WERI-Rb-1 (cell line): Measurements from ENCODE around the gene MSANTD3.
A peak's percentile ranks its signal among the peaks of the same experiment; 100 is the strongest.
"Not testable (repeated sequence)": the region's sequence is repeated elsewhere in the genome, so short reads cannot be mapped to it uniquely, and the experiment has no call there.

Experiments
- DNase-seq: peaks from one replicate; pipeline ENCODE4 v3.0.0-alpha.2; 2020
- H3K27ac ChIP-seq: fragments of 250-450 bp; sonication (Bioruptor Pico); 2 replicates; pipeline ENCODE4 v1.5.1; 2020; ENCODE audit warnings: mild to moderate bottlenecking, moderate library complexity
- H3K27me3 ChIP-seq: fragments of 250-450 bp; sonication (Bioruptor Pico); 2 replicates; pipeline ENCODE4 v1.5.1; 2021; ENCODE audit warnings: mild to moderate bottlenecking, low read depth, moderate library complexity; ENCODE audit not compliant: insufficient read depth, severe bottlenecking
- H3K36me3 ChIP-seq: fragments of 250-450 bp; sonication (Bioruptor Pico); 2 replicates; pipeline ENCODE4 v1.5.1; 2020; ENCODE audit warnings: mild to moderate bottlenecking, moderate library complexity
- H3K4me3 ChIP-seq: 2 replicates; pipeline ENCODE4 v1.5.1; 2011; ENCODE audit warnings: low read depth, mild to moderate bottlenecking, control low read depth, low read length
- H3K9me3 ChIP-seq: fragments of 250-450 bp; sonication (Bioruptor Pico); 2 replicates; pipeline ENCODE4 v1.5.1; 2021; ENCODE audit warnings: mild to moderate bottlenecking, moderate library complexity; ENCODE audit not compliant: severe bottlenecking
- TF ChIP-seq, protein P1 (sequence below): IDR thresholded peaks from 2 replicates; pipeline ENCODE4 v1.5.1; 2011; ENCODE audit warnings: low read depth, mild to moderate bottlenecking, control low read depth, inconsistent platforms, low read length

Gene MSANTD3

DNA sequence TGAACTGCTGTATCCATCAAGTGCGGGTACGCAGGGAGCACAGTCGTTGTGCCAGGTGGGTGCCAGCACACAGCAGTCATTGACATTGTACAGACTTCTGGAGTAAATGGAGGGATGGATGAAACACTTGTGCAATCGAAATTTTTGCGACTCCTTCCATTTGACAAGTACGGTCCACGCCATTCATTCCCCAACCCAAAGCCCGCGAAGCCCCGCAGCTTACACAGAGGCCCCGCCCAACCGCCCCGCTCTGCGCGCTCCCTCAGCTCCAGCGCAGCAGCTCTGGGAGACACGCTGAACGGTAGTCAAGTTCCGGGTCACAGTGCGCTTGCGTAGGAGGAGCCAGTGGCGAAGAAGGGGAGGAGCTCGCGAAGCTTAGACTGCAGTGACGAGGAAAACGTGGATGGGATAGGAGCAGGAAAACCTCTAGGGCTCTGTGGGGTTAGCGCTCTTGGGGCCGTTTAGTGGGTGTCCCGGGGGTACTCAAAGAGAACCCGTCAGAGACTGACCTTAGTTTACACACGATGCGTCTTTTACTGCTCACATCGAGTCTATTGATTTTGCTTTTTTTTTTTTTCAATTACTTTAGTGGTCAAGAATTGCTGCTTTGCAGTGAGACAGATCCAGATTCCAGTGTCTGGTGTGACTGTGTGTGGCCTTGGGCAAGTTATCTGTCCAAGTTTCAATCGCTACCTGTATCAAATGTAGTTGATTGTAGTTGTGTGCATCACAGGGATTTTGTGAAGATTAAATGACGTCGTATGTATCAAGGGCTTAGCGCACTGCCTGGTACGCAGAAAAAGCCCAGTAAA lies 15.3 kb upstream of the MSANTD3 start:
- DNase-seq: peak; percentile 98
- no peaks in the 10 kb centered on the region for H3K36me3 ChIP-seq
- peak overlapping the region; percentile 22; the same call in 1 of the 2 replicates for H3K27ac ChIP-seq
- H3K4me3 ChIP-seq: peak overlapping the region; percentile 69
- no peaks in the 10 kb centered on the region for H3K27me3 ChIP-seq
- peaks cover 6% of the 10 kb centered on the region for H3K9me3 ChIP-seq
- TF ChIP-seq, protein P1, sequence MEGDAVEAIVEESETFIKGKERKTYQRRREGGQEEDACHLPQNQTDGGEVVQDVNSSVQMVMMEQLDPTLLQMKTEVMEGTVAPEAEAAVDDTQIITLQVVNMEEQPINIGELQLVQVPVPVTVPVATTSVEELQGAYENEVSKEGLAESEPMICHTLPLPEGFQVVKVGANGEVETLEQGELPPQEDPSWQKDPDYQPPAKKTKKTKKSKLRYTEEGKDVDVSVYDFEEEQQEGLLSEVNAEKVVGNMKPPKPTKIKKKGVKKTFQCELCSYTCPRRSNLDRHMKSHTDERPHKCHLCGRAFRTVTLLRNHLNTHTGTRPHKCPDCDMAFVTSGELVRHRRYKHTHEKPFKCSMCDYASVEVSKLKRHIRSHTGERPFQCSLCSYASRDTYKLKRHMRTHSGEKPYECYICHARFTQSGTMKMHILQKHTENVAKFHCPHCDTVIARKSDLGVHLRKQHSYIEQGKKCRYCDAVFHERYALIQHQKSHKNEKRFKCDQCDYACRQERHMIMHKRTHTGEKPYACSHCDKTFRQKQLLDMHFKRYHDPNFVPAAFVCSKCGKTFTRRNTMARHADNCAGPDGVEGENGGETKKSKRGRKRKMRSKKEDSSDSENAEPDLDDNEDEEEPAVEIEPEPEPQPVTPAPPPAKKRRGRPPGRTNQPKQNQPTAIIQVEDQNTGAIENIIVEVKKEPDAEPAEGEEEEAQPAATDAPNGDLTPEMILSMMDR: no peak

DNA sequence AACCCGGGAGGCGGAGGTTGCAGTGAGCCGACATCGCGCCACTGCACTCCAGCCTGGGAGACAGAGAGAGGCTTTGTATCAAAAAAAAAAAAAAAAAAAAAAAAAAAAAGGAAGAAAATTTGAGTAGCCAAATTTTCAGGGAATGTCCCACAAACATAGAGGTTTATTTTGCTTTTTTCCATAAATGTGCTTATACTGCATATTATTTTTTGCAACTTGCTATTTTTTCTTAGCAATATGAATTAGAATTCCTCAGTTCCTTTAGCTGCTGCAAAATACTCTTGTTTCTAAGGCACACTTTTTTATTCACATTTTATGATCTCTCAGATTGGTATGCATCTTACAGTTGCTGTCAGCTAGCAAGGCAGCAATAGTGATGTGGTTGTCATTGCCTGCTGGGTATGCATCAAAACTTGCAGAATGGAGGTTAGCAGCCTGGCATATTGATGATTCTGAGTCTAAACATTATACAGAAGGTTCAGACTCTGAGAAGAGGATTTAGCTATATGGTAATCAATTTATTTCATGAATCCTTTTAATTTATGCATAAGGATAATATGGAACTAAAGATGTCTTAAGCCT lies 13.0 kb upstream of the MSANTD3 start:
- Histone ChIP-seq H3K36me3 (no peaks in the 10 kb centered on the region), H3K4me3 (no peak overlapping the region), H3K27ac (no peak overlapping the region), H3K27me3 (no peaks in the 10 kb centered on the region), H3K9me3 (peaks cover 6% of the 10 kb centered on the region)
- DNase-seq: no peak
- TF ChIP-seq, protein P1: no peak

DNA sequence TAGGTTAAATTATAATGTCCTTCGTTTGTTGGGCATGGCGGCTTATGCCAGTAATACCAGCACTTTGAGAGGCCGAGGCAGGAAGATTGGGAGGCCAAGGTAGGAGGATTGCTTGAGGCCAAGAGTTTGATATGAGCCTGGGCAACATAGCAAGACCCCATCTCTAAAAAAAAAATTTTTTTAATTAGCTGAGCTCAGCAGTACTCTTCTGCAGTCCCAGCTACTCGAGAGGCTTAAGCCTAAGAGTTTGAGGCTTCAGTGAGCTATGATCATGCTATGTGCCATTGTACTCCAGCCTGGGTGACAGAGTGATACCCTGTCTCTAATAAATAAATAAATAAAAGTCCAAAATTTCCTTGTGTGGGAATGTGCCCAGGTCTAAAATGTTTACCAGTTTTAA lies 9.1 kb upstream of the MSANTD3 start:
- TF ChIP-seq, protein P1: no peak
- no peak for DNase-seq
- H3K9me3 ChIP-seq: no peaks in the 10 kb centered on the region
- no peaks in the 10 kb centered on the region for H3K36me3 ChIP-seq
- H3K27ac ChIP-seq: no peak overlapping the region
- no peaks in the 10 kb centered on the region for H3K27me3 ChIP-seq
- no peak overlapping the region for H3K4me3 ChIP-seq

DNA sequence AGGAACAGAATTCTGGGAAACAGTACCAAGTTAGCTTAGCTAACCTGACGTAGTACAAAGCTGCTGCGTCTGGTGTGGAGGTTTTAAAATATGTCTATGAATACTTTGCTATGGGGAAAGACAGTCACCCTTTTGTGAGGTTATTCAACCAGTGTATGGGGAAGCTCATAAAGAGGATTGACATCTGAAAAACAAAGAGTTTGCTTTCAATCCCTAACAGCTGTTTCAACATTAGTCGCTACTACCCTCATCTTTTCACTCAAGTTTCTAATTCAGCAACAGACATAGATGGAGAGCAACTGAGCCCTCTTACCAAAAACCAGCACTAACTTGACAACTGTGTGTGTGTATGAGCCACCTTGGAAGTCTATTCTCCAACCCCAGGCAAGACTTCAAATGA lies 7.8 kb upstream of the MSANTD3 start:
- H3K4me3 ChIP-seq: no peak overlapping the region
- DNase-seq: no peak
- TF ChIP-seq, protein P1: no peak

DNA sequence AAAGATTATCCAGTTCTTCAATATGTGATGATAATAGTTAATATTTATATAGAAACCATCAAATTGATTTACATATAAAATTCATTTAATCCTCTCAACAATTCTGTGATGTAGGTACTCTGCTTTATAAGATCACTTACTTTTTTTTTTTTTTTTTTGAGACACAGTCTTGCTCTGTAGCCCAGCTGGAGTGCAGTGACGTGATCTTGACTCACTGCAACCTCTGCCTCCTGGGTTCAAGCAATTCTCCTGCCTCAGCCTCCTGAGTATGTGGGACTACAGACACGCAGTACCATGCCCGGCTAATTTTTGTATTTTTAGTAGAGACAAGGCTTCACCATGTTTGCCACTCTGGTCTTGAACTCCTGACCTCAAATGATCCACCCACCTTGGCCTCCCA lies 5.8 kb upstream of the MSANTD3 start:
- not testable (repeated sequence) for H3K27me3 ChIP-seq, DNase-seq, H3K27ac ChIP-seq, H3K9me3 ChIP-seq, H3K36me3 ChIP-seq, H3K4me3 ChIP-seq

More for the DNA sequence above, 7.8 kb upstream of the MSANTD3 start:
- Histone ChIP-seq H3K27me3 (no peaks in the 10 kb centered on the region), H3K9me3 (no peaks in the 10 kb centered on the region), H3K36me3 (no peaks in the 10 kb centered on the region), H3K27ac (no peak overlapping the region)

DNA sequence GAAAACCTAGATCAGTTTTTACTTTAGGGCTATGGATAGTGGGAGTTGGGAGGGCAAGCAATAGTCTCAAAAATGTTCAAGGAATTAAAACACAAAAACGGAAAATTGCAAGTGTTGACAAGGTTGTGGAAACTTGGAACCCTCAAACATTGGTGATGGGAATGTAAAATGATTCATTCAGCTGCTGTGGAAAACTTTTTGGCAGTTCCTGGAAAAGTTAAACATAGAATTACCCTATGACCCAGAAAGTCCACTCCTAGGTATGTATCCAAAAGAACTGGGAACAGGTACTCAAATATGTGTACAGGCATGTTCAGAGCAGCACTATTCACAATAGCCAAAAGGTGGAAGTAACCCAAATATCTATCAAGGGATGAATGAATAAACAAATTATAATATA lies 1.2 kb upstream of the MSANTD3 start:
- no peaks in the 10 kb centered on the region; the same call in 1 of the 2 replicates for H3K36me3 ChIP-seq
- H3K4me3 ChIP-seq: no peak overlapping the region
- TF ChIP-seq, protein P1: no peak
- peak overlapping the region; percentile 91 for H3K27ac ChIP-seq
- H3K27me3 ChIP-seq: no peaks in the 10 kb centered on the region
- no peaks in the 10 kb centered on the region for H3K9me3 ChIP-seq
- no peak for DNase-seq
